ENCODE measurements around the gene HSPBP1. TPM values are rescaled to one million over a fixed set of nuclear protein-coding genes. Genes with fewer than 3 reads are reported as not detected.
"Not testable (repeated sequence)": the region's sequence is repeated elsewhere in the genome, so short reads cannot be mapped to it uniquely, and the experiment has no call there.

The HSPBP1 gene, protein sequence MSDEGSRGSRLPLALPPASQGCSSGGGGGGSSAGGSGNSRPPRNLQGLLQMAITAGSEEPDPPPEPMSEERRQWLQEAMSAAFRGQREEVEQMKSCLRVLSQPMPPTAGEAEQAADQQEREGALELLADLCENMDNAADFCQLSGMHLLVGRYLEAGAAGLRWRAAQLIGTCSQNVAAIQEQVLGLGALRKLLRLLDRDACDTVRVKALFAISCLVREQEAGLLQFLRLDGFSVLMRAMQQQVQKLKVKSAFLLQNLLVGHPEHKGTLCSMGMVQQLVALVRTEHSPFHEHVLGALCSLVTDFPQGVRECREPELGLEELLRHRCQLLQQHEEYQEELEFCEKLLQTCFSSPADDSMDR
- total RNA-seq (2014; rRNA removed; shearing (Covaris generic)): 173 and 177 TPM in 2 replicates

DNA sequence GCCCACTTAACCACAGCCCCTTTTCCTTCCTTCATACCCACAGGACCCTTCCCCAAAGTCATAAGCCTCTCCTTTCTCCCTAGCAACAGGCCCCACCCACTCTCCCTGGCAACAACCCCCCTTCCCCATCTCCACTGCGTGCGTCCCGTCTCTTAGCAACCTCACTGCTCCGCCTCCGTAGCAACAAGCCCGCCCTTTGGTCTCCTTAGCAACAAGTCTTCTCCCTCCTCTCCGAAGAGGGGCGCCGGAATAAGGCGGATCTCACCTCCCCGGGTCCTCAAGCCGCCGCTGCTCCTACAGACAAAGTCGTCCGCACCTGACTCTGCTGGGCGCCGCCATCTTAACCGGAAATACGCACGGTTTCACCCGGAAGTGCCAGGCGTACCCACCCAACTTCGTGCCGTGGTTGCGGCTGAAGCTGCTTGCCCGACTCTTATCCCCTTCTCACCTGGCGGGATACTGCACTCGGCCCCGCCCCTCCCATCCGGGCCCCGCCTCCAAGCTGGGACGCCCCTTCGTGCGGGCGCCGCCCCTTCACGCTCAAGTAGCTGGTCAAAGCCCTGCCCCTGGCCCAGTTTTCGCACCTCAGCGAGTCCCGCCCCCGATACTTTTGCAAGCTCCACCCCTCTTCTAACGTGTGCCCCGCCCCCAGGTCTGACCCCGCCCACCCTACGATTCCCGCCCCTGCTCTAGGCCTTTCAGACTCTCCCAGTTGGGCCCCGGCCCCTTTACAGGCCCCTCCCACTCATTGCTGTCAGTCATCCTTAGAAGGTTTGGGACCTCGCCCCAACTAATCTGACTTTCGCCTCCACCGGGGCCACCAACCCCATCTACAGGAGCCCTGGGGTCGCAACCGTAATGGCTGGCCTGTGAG, at the start of gene HSPBP1:
Gene HSPBP1 (minus strand): TSS at position 341 of the 874 bp plus-strand sequence. CDS start 502 bp downstream, outside the sequence.
- DNase-seq (ENCODE audit: low spot score): peak; percentile 99

DNA sequence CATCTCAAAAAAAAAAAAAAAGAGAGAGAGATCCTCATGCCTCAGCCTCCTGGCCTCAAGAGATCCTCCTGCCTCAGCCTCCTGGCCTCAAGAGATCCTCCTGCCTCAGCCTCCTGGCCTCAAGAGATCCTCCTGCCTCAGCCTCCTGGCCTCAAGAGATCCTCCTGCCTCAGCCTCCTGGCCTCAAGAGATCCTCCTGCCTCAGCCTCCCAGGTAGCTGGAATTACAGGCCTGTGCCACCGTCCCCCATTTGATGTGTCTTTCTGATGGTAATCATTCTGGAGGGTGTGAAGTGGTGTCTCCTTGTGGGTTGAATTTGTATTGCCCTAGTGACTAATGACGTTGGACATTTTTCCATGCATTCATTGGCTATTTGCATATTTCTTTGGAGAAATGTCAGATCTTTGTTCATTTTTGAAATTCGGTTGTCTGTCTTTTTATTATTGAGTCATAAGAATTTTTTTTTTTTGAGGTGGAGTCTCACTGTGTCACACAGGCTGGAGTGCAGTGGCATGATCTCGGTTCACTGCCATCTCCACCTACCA, 48.9 kb upstream of the HSPBP1 start:
- not testable (repeated sequence) for DNase-seq (ENCODE audit: low spot score)

DNA sequence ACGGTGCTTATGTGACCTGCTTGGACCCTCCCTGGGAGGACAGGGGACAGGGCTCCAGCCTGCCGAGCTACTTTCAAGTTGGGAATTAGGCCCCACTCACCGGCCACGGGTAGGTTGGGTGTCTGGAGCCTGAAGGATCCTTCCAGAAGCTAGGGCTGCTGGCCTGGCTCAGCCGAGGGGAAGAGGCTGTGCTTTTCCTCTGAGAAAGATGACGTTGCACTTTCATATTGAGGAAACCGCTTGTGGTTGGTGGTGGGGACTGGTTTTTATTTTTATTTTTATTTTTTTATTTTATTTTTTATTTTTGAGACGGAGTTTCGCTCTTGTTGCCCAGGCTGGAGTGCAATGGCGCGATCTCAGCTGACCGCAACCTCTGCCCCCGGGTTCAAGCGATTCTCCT, 45.3 kb upstream of the HSPBP1 start, which contains the start of gene TMEM150B:
Gene TMEM150B (minus strand): TSS at position 170 of the 400 bp plus-strand sequence. CDS start 4,305 bp downstream, outside the sequence.
- DNase-seq (ENCODE audit: low spot score): no peak

GRCh38 chr19:55324662-55325061, 44.8 kb upstream of the HSPBP1 start:
- DNase-seq (ENCODE audit: low spot score): no peak

DNA sequence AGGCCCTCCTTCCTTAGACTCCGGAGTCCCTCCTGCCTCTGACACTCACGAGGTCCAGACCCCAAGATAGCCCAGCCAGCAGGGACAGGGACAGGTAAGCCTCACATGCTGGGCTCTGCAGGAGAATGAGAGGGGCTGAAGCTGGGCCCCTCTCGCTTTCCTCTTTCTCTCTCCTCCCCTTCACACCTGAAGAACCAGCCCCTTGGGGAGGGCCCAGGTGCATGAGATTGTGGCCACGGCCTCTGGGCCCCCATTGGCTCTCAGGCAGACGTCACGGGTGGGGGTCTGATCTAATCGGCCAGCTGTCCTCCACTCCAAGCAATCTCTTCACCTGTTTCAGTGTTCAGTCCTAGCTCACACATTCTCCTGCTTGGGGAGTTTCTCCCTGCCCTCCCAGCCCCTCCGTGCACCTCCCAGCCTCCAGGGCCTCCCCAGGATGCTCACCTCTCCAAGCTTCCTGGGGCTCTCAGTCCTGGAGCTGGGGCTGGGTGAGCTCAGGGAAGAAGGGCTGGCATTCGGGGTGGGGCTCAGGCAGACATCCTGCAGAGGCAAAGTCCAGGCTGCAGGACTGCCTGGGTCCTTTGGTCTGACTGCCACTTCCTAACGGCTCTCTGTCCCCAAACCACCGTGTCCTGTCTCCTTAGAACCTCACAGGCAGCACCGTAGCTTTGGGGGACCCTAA, 42.4 kb upstream of the HSPBP1 start:
- DNase-seq (ENCODE audit: low spot score): peak; percentile 59

GRCh38 chr19:55321466-55322137, 41.7 kb upstream of the HSPBP1 start:
- peak; percentile 44 for DNase-seq (ENCODE audit: low spot score)

DNA sequence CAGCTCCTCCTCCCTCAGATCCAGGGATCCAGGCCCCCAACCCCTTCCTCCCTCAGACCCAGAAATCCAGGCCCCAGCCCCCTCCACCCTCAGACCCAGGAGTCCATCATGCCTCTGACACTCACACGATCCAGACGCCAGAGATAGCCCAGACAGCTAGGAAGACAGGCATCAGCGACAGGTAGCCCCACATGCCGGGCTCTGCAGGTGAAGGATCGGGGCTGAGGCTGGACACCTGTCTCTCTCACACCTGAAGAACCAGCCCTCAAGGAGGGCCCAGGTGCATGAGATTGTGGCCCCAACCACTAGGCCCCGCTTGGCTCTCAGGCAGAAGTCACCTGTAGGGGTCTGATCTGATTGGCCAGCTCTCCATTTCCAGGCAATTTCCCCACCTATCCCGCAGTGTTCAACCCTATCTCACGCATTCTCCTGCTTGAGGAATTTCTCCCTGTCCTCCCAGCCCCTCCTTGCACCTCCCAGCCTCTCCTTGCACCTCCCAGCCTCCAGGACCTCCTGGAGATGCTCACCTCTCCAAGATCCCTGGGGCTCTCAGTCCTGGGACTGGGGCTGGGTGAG, 41.0 kb upstream of the HSPBP1 start:
- no peak for DNase-seq (ENCODE audit: low spot score)

GRCh38 chr19:55319785-55320184, 39.9 kb upstream of the HSPBP1 start:
- DNase-seq (ENCODE audit: low spot score): peak; percentile 33

DNA sequence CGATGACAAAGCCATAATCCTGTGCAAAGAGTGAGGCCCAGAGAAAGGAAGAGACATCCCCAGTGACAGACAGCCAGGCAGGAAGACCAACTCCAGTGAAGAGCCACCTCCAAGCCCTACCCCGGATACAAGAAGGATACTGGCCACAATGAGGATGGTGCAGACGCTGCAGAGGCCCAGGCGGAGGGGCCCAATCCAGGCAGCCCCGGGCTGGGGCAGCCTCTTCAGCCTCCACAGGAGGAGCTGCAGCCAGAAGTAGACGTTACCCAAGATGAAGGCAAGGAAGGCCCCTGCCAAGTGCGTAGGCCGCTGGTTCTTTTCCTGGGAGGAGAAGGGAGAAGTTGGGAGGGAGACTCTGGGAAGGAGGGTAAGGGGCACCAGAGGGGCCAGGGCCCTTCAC, 36.7 kb upstream of the HSPBP1 start:
- no peak for DNase-seq (ENCODE audit: low spot score)

DNA sequence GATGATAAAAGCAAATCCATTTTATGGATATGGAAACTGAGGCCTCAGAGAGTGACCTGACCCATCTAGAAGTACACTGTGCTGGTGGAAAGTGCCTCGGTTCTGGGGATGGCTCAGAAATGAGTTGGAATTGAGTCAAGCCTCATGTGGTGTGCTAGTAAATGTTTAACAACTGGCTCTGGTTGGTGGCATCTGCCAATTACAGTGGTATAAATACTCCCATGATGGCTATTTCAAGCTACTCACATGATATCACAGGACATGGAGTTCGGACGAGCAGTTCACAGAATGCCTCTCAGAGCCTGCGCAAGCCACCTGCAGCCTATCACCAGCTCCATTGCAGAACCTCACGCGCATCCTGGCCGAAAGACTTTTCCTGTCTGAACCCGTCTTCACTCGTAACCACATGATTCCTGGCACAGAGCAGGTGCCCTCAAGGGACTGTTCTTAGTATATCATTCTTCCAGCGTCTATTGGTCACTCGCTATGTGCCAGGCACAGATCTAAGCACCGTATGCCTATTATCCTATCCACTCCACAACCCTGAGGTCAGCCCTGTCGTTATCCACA, 36.1 kb upstream of the HSPBP1 start:
- no peak for DNase-seq (ENCODE audit: low spot score)

- DNase-seq (ENCODE audit: low spot score): no peak
Measured at GRCh38 chr19:55314396-55314795, 34.5 kb upstream of the HSPBP1 start.

DNA sequence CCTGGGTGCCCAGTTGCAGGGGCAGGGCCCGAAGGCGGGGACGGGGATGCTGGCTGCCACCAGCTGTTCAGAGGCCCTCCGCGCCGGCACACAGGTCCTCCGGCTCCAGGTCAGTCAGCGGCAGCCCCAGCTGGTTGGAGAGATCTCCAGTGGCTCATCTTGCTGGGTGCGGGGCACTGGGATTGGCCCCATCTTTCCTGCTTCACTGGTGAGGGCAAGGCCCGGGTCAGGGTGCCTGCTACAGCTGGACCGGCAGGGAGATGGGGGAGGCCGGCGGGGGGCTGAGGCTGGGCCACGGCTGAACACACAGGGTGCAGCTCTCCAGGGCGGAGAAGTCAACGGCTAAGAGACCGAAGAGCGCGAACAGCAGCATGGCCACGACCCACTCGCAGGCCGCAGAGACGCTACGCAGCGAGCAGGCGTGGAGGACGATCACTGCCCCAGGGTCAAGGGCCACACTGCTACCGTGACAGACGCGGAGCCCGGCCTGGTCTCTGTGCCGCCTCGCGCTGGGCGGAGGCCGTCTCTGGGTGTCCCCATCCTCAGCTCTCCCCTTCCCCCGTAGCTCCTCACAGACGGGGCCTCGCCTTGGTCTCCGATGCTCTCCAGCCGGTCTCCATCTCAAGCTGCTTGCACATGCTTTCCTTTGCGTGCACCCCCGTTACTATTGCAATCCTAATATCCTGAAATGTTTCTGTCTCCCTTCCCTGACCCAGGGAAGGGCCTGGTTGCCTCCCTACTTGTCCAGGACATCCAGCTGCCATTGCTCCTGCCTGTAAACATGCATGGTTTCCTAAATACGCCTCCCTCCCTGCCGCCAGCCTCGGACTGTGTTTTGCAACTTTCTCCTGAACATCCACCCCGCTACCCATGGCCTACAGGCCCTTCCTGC, 33.0 kb upstream of the HSPBP1 start:
- no peak for DNase-seq (ENCODE audit: low spot score)

DNA sequence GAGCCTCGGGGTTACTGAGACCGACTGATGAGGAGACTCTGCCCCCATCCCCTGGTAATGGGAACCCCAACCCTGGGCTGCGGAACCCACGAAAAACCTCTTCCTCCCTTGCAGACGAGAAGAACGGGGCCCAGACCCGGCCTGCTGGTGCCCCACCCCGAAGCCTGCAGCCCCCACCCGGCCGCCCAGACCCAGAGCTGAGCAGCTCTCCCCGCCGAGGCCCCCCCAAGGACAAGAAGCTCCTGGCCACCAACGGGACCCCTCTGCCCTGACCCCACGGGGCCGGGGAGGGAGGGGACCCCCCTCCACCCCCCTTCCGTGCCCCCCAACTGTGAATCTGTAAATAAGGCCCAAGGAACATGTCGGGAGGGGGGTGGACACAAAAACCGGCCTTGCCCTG, 31.9 kb upstream of the HSPBP1 start:
- DNase-seq (ENCODE audit: low spot score): no peak

- DNase-seq (ENCODE audit: low spot score): no peak
Measured at GRCh38 chr19:55311397-55311796, 31.5 kb upstream of the HSPBP1 start.

- no peak for DNase-seq (ENCODE audit: low spot score)
Measured at GRCh38 chr19:55310498-55310897, 30.6 kb upstream of the HSPBP1 start.

DNA sequence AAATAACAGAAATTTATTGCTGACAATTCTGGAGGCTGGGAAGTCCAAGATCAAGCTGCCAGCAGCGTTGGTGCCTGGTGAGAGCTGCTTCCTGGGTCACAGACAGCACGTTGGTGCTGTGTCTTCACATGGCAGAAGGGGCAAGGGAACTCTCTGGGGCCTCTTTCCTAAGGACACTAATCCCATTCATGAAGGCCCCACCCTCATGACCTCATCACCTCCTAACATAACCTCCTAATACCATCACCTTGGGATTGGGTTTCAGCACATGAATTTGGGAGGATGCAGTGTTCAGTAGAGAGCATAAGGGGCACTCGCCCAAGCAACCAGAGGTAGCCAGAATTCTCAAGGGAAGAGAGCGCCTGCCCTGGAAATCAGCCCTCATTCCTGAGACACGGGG, 29.5 kb upstream of the HSPBP1 start:
- no peak for DNase-seq (ENCODE audit: low spot score)

DNA sequence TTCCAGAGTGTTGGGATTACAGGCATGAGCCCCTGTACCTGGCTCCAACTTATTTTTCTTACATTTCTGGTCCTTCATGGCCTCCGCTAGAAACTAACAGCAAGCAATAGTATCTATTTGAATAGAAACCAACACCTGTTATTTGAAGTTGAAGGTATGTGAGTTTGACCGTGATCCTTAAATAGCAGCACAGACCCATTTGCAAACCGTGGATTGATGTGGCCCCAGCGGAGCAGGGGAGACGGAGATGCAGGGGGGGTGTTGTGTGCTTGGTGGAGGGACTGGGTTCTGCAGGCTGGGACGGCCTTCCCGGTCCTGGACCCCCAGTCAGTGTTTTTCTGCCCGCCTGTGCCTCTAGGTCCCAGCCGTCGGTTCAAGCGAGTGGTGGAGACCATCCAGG, 28.4 kb upstream of the HSPBP1 start:
- DNase-seq (ENCODE audit: low spot score): no peak

- DNase-seq (ENCODE audit: low spot score): no peak
Measured at GRCh38 chr19:55306712-55307111, 26.8 kb upstream of the HSPBP1 start.

DNA sequence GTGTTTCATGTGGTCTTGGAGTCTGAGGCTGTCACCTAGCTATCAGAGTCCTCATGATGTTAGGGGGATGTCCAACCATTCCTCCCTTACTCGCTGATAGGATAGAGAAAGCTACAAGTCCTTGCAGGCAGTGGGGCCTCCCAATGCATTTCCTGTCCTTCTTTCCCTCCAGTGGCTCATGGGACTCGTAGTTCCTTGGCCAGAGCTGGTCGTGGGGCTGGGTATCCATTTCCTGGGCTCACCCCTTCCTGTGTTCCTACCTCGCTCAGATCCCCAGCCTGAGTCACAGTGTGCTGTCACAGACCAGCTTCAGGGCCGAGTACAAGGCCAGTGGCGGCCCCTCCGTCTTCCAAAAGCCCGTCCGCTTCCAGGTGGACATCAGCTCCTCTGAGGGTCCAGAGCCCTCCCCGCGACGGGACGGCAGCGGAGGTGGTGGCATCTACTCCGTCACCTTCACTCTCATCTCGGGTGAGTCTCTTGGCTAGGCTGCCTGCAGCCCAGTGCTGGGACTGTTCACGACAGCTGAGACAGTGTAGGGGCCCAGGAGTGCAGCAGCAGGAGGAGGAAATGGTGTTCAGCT, 26.2 kb upstream of the HSPBP1 start:
- peak; percentile 27 for DNase-seq (ENCODE audit: low spot score)
